ENCODE results near the gene GABBR1. TPM values are rescaled to one million over a fixed set of nuclear protein-coding genes. Genes with fewer than 3 reads are reported as not detected.

GABBR1 gene
- total RNA-seq, 2 experiments from 2014 or later = 6.0 to 8.1 TPM

DNA sequence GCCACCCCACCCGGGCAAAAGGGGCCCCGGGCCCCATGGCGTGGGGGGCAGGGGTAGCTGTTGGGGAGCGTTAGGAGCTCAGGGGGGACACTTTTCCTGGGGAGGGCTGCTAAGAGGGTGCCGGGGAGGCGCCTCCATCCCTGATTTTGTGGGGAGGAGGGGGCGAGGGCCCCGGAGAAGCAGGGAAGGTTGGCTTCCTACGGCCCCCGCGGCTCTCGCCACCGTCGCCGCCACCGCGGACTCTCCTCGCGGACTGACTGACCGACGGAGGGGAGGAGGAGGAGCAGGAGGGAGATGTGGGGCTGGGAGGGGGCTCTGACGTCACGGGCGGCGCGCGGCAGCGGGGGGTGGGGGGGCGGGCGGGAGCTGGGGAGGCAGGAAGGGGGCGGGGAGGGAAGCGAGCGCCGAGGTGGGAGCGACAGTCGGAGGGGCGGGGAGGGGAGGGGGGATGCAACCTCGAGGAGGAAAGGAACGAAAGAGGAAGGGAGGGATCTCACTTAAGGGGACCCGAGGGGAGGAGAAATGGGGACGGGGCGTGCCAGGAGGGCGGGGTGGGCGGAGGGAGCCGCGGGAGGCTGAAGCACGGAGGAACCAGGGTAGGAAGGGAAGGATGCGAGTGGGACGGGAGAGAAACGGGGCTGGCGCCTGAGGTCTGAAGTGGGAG lies 5.1 kb downstream of the GABBR1 start:
- CTCF ChIA-PET = interaction anchor here (0.8 to 3.3 kb wide), 5 partner anchors 10 to 24 kb away, joined by 3 to 20 read pairs (median 4); no protein-coding TSS in a partner anchor
- Mint-ChIP-seq H3K27me3 (peaks cover 45% of the 10 kb centered on the region), H3K36me3 (no peaks in the 10 kb centered on the region), H3K4me3 (peak overlapping the region; percentile 72), H3K9me3 (ENCODE audit: low read depth) (no peaks in the 10 kb centered on the region), H3K27ac (peak overlapping the region; percentile 44), H3K4me1 (peaks cover 24% of the 10 kb centered on the region)
- ATAC-seq (peak; percentile 13), DNase-seq (peak; percentile 51)

DNA sequence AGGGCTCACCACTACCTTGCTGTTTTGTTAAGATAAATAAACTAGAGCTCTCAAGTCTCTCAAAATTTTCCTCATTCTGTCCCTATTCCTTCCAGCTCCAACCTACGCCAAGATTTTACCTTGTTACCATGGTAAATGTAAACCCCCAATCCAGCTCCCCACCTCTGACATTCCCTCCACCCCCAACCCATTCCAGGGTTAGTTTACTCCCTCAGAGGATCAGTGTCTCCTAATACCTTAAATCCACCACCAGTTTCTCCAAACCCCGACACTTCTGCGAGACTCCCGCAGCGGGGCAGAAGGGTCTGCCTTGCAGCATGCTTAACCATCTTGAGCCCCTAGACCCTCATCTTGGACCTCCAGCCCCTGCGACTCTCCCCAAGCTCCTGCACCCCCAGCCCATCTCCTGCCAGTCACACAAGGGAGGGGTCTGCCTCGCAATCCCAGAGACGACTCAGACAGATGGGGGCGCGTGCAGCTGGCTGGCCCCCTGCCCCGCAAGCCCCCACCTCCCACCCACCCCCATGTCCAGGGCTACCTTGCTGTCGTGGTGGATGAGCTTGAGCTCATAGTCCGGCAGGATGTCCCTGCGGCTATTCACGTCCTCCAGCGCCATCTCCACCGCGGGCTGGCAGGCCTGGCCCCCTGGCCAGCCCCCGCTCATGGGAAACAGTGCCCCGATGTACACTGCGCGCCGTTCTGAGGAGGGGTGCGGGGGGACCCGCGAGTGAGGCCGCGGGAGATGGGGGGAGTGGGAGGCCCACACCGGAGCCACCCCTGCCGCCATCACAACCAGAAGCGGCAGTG lies 5.8 kb downstream of the GABBR1 start:
- H3K27ac Mint-ChIP-seq = no peak overlapping the region
- peak overlapping the region; percentile 42 for H3K4me3 Mint-ChIP-seq
- peaks cover 44% of the 10 kb centered on the region for H3K27me3 Mint-ChIP-seq
- H3K4me1 Mint-ChIP-seq = peaks cover 23% of the 10 kb centered on the region
- DNase-seq (no peak), ATAC-seq (no peak)
- no peaks in the 10 kb centered on the region for H3K36me3 Mint-ChIP-seq
- CTCF ChIA-PET = interaction anchor here (1.3 to 3.3 kb wide), 3 partner anchors 13 to 25 kb away, joined by 3 to 20 read pairs (median 3); no protein-coding TSS in a partner anchor
- H3K9me3 Mint-ChIP-seq (ENCODE audit: low read depth) = no peaks in the 10 kb centered on the region

DNA sequence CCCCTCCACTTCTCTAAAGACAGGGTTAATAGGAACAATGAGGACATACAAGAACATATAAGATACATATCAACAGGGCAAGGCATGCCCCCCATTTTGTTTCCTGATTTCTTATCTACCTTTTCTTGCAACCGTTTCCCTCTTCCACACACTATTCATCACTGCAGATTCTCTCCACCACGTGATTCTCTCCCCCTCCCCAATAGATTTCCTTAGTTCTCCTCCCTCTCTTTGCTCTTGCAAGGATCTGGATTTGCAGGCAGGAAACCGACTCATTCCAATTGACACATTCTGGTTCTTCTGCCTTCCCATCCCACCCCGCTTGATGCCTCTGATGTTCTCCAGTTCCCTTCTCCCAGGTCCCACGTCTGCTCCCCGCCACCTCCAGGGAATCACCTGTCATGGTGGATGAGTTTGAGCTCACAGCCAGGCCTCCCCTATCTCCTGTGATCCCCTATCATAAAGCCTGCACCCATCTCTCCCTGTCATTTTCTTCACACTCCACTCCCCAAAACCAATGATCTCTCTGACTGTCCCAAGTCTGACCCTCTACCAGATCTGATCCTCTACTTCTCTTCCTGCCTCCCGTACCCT lies 7.5 kb downstream of the GABBR1 start:
- peaks cover 27% of the 10 kb centered on the region for H3K27me3 Mint-ChIP-seq

DNA sequence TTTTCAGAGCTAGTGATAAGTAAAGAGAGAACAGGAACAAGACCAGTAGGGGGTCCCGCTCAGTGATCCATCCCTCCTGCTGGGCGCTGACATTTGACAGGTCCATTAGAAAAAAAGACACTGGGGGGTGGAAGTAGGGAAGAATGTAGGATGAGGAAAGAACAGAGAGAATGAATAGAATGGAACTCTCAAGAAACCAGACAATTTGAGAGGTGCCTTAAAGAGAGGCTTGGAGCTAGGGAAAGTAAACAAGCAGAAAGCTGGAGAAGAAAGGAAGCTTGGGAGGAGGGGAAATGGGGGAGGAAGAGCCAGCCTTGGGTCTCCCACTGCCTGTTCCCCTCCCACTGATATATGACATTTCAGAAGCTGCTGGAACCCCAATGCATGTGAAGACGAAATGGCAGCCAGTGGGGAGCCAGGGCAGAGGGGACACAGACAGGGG lies 8.4 kb downstream of the GABBR1 start:
- Mint-ChIP-seq H3K36me3 (no peaks in the 10 kb centered on the region), H3K4me3 (no peak overlapping the region), H3K27ac (no peak overlapping the region), H3K27me3 (peaks cover 18% of the 10 kb centered on the region), H3K9me3 (ENCODE audit: low read depth) (no peaks in the 10 kb centered on the region), H3K4me1 (peaks cover 11% of the 10 kb centered on the region)
- DNase-seq = no peak
- no peak for ATAC-seq
- CTCF ChIA-PET = interaction anchor here (1.2 to 1.9 kb wide), 3 partner anchors 15 to 29 kb away, joined by 3 to 5 read pairs (median 4); no protein-coding TSS in a partner anchor

More for the DNA sequence above, 7.5 kb downstream of the GABBR1 start:
- CTCF ChIA-PET = interaction anchor here (1.1 to 1.4 kb wide), 2 partner anchors 16 to 28 kb away, joined by 3 read pairs; no protein-coding TSS in a partner anchor
- no peak for ATAC-seq
- H3K4me1 Mint-ChIP-seq = peaks cover 12% of the 10 kb centered on the region
- H3K4me3 Mint-ChIP-seq = no peak overlapping the region
- H3K27ac Mint-ChIP-seq = no peak overlapping the region
- no peaks in the 10 kb centered on the region for H3K9me3 Mint-ChIP-seq (ENCODE audit: low read depth)
- DNase-seq = no peak
- H3K36me3 Mint-ChIP-seq = no peaks in the 10 kb centered on the region

DNA sequence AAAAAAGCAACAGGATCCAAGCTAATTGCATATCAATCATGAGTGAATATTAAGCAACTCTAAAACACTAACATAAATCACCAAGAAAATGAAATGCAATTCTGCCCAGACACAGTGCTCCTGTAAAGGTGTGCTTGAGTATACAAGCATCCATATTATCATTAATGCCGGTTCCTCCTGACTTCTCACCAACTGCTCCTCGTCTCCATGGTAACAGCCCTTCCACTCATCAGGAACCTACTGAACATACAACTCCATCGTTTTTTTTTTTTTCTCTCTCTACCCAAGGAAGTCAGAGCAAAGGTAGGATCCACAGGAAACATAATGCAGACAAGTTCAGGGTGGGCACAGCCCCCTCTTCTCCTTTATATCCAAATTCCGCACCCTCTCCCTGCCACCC lies 12.4 kb downstream of the GABBR1 start:
- no peak overlapping the region for H3K27ac Mint-ChIP-seq
- ATAC-seq (no peak), DNase-seq (no peak)
- peaks cover 2% of the 10 kb centered on the region for H3K27me3 Mint-ChIP-seq
- H3K4me1 Mint-ChIP-seq = no peaks in the 10 kb centered on the region
- CTCF ChIA-PET = interaction anchor here (1.1 kb wide), 1 partner anchor 13 kb away, joined by 4 read pairs; no protein-coding TSS in a partner anchor
- no peaks in the 10 kb centered on the region for H3K9me3 Mint-ChIP-seq (ENCODE audit: low read depth)
- no peaks in the 10 kb centered on the region for H3K36me3 Mint-ChIP-seq
- no peak overlapping the region for H3K4me3 Mint-ChIP-seq

DNA sequence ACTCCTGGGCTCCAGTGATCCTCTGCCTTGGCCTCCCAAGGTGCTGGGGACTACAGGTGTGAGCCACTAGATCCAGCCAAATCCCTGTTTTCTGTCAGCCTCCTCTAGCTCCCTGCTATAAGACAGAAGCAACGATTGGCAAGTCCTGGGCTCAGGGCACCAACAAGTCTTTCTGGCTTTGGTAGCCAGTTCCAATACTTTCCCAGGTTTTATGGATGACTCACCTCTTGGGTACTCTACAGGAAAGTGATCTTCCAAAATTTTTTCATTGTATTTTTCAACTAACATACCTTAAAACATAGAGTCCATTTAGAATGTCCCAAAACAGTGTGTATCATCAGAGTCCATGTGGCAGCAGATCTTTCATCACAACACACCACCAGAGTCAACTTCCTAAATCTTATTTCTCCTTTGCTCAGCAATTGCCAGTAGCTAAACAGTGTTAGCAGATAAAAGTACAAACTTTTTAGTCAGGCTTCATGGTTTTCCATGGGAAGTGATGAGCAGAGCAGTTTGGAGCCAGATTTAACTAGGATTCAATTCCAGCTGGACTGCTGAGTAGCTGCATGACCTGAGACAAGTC lies 13.3 kb downstream of the GABBR1 start:
- Mint-ChIP-seq H3K27ac (no peak overlapping the region), H3K4me3 (no peak overlapping the region), H3K27me3 (no peaks in the 10 kb centered on the region), H3K9me3 (ENCODE audit: low read depth) (no peaks in the 10 kb centered on the region), H3K4me1 (no peaks in the 10 kb centered on the region), H3K36me3 (no peaks in the 10 kb centered on the region)
- CTCF ChIA-PET = interaction anchor here (1.1 kb wide), 1 partner anchor 14 kb away, joined by 4 read pairs; no protein-coding TSS in a partner anchor
- DNase-seq (no peak), ATAC-seq (no peak)

DNA sequence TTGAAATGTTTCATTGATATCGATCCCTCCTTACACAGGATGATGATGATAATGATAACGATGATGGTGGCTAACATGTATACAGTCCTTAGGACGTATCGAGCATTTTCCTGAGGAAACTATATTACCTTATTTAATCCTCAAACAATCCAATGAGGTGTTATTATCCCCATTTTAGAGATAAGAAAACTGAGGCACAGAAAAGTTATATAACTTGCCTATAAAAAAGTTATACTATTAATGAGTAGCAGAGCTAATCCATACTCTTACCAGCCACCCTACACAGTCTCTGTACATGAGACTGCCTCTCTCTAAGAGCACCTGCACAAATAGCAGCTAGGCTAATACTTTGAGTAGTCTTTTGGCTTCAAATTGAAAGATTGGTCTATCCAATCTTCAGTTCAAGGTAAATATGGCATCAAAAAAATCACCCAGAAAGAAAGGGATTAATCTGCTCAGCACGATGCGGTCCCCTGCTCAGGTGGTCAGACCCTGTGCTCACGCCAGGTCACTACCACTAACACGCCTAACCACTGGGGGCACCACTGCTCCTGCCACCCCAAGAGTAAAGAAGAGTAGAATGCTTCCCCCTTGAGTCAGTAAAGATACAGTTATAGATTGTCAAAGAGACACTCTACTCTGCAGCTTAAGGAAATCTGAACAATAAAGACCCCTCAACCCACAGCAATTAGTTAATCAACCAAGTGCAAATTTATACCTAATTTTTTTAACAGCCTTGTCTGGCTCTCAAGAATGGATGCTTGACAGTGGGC lies 15.0 kb downstream of the GABBR1 start:
- Mint-ChIP-seq H3K27me3 (no peaks in the 10 kb centered on the region), H3K4me1 (no peaks in the 10 kb centered on the region), H3K27ac (no peak overlapping the region), H3K9me3 (ENCODE audit: low read depth) (no peaks in the 10 kb centered on the region), H3K36me3 (no peaks in the 10 kb centered on the region), H3K4me3 (no peak overlapping the region)
- ATAC-seq (no peak), DNase-seq (no peak)
- CTCF ChIA-PET = interaction anchor here (2.7 kb wide), 1 partner anchor 11 kb away, joined by 9 read pairs; no protein-coding TSS in a partner anchor

DNA sequence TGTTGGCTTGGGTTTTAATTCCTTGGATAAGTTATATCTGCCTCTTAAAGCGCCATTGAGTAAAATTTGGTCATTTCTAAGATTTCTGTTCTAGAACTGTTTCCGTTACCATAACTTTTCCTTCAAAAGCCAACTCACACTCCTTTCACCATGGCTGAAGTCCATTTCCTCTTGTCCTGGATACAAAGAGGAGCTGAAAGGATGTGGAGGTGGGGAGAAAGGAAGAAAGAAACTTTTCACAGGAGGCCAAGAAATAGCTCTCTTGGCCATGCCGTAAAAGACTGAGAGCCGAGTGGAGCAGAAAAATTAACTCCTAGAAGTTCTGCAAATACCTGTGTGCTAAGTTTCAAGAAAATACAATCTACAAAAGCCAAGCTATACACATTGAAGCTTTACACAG lies 21.6 kb downstream of the GABBR1 start:
- Mint-ChIP-seq H3K36me3 (no peaks in the 10 kb centered on the region), H3K4me3 (no peak overlapping the region), H3K27me3 (no peaks in the 10 kb centered on the region), H3K9me3 (ENCODE audit: low read depth) (no peaks in the 10 kb centered on the region), H3K27ac (no peak overlapping the region), H3K4me1 (no peaks in the 10 kb centered on the region)
- no peak for DNase-seq
- CTCF ChIA-PET = interaction anchor here (0.6 to 1.0 kb wide), 2 partner anchors 40 to 1457 kb away, joined by 3 read pairs; no protein-coding TSS in a partner anchor
- ATAC-seq = no peak

DNA sequence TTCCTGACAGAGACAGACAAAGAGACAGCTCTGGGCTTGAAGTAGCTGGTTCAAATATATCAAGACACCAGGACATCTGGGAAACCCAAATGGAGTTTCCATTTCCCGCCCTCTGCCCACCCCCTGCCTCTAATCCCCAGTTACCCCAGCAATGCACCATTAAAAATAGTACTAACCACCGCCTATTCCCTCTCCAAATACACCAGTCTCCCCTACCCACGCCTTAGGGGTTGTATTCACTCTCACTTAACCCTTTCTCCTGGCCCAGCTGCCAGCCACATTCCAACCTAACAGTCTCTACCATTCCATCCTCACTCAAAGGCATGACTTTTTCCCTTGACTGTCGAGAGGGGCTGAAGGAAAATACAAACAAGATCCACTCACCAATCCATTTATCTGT lies 22.4 kb downstream of the GABBR1 start:
- H3K36me3 Mint-ChIP-seq = no peaks in the 10 kb centered on the region
- H3K27ac Mint-ChIP-seq = no peak overlapping the region
- H3K4me1 Mint-ChIP-seq = no peaks in the 10 kb centered on the region
- no peak for ATAC-seq
- CTCF ChIA-PET = no interaction called here
- no peak for DNase-seq
- no peaks in the 10 kb centered on the region for H3K27me3 Mint-ChIP-seq
- no peaks in the 10 kb centered on the region for H3K9me3 Mint-ChIP-seq (ENCODE audit: low read depth)
- no peak overlapping the region for H3K4me3 Mint-ChIP-seq

DNA sequence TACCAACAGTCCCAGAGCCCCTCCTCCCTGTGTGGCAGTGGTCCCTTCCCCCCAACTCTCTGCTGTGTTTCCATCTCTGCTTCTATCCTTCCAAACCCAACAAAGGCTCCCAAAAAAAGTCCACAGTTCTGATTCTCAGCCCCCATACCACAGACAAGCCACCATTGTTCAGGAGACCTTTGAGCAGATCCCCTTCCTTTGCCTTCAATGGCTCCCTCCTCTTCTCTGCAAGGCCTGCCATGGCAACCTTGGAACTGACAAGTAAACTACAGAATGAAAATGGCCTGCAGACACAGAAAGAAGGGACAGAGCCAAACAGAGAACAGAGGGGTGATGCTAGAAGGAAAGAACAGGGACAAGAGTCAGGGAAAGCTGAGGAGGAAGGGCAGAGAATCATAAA lies 24.9 kb downstream of the GABBR1 start:
- Mint-ChIP-seq H3K4me3 (no peak overlapping the region), H3K27ac (no peak overlapping the region), H3K27me3 (no peaks in the 10 kb centered on the region), H3K4me1 (no peaks in the 10 kb centered on the region), H3K36me3 (no peaks in the 10 kb centered on the region), H3K9me3 (ENCODE audit: low read depth) (no peaks in the 10 kb centered on the region)
- CTCF ChIA-PET = no interaction called here
- no peak for DNase-seq
- ATAC-seq = no peak

DNA sequence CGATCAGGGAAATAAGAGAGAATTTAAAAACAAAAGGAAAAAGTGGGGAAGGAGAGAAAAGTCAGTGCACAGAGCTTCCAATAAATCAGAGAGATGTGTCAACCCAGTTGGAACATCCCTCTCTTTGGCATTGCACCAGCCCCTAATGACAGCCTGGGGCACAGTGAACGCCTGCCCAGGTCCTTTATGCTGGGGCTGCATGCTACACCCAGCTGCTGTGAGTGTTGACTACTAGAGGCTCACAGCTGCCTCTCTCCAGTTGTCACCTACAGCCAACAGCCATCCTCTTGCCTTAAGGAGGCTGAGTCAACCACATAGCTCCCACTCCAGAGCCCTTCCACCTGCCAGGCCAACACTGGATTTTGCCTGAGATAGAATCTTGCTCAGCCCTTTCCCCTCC lies 29.1 kb downstream of the GABBR1 start:
- Mint-ChIP-seq H3K36me3 (no peaks in the 10 kb centered on the region), H3K9me3 (ENCODE audit: low read depth) (no peaks in the 10 kb centered on the region), H3K27me3 (no peaks in the 10 kb centered on the region), H3K4me3 (no peak overlapping the region), H3K4me1 (no peaks in the 10 kb centered on the region), H3K27ac (no peak overlapping the region)
- DNase-seq = no peak
- CTCF ChIA-PET = interaction anchor here (1.3 kb wide), 1 partner anchor 50 kb away, joined by 3 read pairs; no protein-coding TSS in a partner anchor
- no peak for ATAC-seq

DNA sequence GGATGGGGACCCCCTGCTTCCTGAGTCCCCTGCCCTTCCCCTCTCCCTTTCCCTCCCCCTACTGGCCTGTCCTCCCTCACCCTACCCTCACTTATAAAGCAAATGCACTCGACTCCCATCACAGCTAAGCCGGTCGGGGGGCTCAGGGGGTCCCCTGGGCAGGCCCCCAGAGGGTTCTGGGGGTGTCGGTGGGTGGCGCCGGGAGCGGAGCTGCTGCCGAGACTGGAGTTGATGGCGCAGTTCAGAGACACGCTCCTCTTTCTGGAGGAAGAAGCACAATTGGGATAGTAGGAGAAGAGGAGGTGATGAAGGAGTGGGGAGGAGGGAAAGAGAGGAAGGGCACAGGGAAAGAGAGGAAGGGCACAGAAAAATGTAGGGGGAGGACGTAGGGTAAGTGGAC lies 29.5 kb downstream of the GABBR1 start:
- no peak overlapping the region for H3K27ac Mint-ChIP-seq
- no peaks in the 10 kb centered on the region for H3K4me1 Mint-ChIP-seq
- no peaks in the 10 kb centered on the region for H3K36me3 Mint-ChIP-seq
- no peak overlapping the region for H3K4me3 Mint-ChIP-seq
- no peak for DNase-seq
- no peaks in the 10 kb centered on the region for H3K9me3 Mint-ChIP-seq (ENCODE audit: low read depth)
- ATAC-seq = no peak
- no peaks in the 10 kb centered on the region for H3K27me3 Mint-ChIP-seq
- CTCF ChIA-PET = interaction anchor here (1.3 kb wide), 1 partner anchor 50 kb away, joined by 3 read pairs; no protein-coding TSS in a partner anchor
